ENCODE data around the gene KRTAP10-4.

KRTAP10-4 gene

GRCh38 chr21:44611551-44611950 lies 38.0 kb downstream of the KRTAP10-4 start:
- in situ Hi-C loops (cut with HindIII; ENCODE audit: low sequenced_read_pairs): no loop called here
- no peak for TF ChIP-seq CTCF (IDR thresholded peaks at IDR 0.05; ENCODE audit: low read depth, low read length, missing control alignments)
- DNase-seq (ENCODE audit: low read depth): no peak
- H3K4me3 ChIP-seq (ENCODE audit: low read depth, low read length): no peak overlapping the region

- no peak for TF ChIP-seq CTCF (IDR thresholded peaks at IDR 0.05; ENCODE audit: low read depth, low read length, missing control alignments)
- DNase-seq (ENCODE audit: low read depth): no peak
- in situ Hi-C loops (cut with HindIII; ENCODE audit: low sequenced_read_pairs): no loop called here
- no peak within 1 kb of the TSS for H3K4me3 ChIP-seq (ENCODE audit: low read depth, low read length)
Observed at GRCh38 chr21:44612029-44612486, 38.5 kb downstream of the KRTAP10-4 start, which contains the start of gene KRTAP10-8. KRTAP10-8 (plus strand) TSS chr21:44612079; CDS start chr21:44612101, 22 bp downstream.

- no peak overlapping the region for H3K4me3 ChIP-seq (ENCODE audit: low read depth, low read length)
- DNase-seq (ENCODE audit: low read depth): no peak
- in situ Hi-C loops (cut with HindIII; ENCODE audit: low sequenced_read_pairs): no loop called here
- no peak for TF ChIP-seq CTCF (IDR thresholded peaks at IDR 0.05; ENCODE audit: low read depth, low read length, missing control alignments)
Observed at GRCh38 chr21:44612669-44613229, 39.2 kb downstream of the KRTAP10-4 start.

- H3K4me3 ChIP-seq (ENCODE audit: low read depth, low read length): no peak overlapping the region
- TF ChIP-seq CTCF (IDR thresholded peaks at IDR 0.05; ENCODE audit: low read depth, low read length, missing control alignments): no peak
- DNase-seq (ENCODE audit: low read depth): no peak
- in situ Hi-C loops (cut with HindIII; ENCODE audit: low sequenced_read_pairs): no loop called here
Observed at GRCh38 chr21:44613386-44614155, 40.0 kb downstream of the KRTAP10-4 start.

GRCh38 chr21:44614161-44614631 lies 40.7 kb downstream of the KRTAP10-4 start:
- no peak for TF ChIP-seq CTCF (IDR thresholded peaks at IDR 0.05; ENCODE audit: low read depth, low read length, missing control alignments)
- H3K4me3 ChIP-seq (ENCODE audit: low read depth, low read length): no peak overlapping the region
- DNase-seq (ENCODE audit: low read depth): no peak
- in situ Hi-C loops (cut with HindIII; ENCODE audit: low sequenced_read_pairs): no loop called here

- in situ Hi-C loops (cut with HindIII; ENCODE audit: low sequenced_read_pairs): no loop called here
- no peak overlapping the region for H3K4me3 ChIP-seq (ENCODE audit: low read depth, low read length)
- DNase-seq (ENCODE audit: low read depth): no peak
- no peak for TF ChIP-seq CTCF (IDR thresholded peaks at IDR 0.05; ENCODE audit: low read depth, low read length, missing control alignments)
Observed at GRCh38 chr21:44614961-44615391, 41.4 kb downstream of the KRTAP10-4 start.

Data from astrocyte of the cerebellum (primary cell).